ENCODE results near the gene NCR1.

- TF ChIP-seq, protein P1, sequence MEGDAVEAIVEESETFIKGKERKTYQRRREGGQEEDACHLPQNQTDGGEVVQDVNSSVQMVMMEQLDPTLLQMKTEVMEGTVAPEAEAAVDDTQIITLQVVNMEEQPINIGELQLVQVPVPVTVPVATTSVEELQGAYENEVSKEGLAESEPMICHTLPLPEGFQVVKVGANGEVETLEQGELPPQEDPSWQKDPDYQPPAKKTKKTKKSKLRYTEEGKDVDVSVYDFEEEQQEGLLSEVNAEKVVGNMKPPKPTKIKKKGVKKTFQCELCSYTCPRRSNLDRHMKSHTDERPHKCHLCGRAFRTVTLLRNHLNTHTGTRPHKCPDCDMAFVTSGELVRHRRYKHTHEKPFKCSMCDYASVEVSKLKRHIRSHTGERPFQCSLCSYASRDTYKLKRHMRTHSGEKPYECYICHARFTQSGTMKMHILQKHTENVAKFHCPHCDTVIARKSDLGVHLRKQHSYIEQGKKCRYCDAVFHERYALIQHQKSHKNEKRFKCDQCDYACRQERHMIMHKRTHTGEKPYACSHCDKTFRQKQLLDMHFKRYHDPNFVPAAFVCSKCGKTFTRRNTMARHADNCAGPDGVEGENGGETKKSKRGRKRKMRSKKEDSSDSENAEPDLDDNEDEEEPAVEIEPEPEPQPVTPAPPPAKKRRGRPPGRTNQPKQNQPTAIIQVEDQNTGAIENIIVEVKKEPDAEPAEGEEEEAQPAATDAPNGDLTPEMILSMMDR (conservative IDR thresholded peaks at IDR 0.05; ENCODE audit: low read length): no peak
- no peak for TF ChIP-seq EZH2phosphoT487 (IDR thresholded peaks at IDR 0.05; ENCODE audit: borderline replicate concordance)
Observed at GRCh38 chr19:54883228-54883627, 22.7 kb upstream of the NCR1 start.
